Smooth muscle cell of the brain vasculature (primary cell): ENCODE data around the gene TBC1D22A.
"Not testable (repeated sequence)": the region's sequence is repeated elsewhere in the genome, so short reads cannot be mapped to it uniquely, and the experiment has no call there.

Experiments used
- DNase-seq: peaks from one replicate; pipeline ENCODE4 v3.0.0-alpha.2; 2012; ENCODE audit warnings: low read depth, low spot score

TBC1D22A gene

DNA sequence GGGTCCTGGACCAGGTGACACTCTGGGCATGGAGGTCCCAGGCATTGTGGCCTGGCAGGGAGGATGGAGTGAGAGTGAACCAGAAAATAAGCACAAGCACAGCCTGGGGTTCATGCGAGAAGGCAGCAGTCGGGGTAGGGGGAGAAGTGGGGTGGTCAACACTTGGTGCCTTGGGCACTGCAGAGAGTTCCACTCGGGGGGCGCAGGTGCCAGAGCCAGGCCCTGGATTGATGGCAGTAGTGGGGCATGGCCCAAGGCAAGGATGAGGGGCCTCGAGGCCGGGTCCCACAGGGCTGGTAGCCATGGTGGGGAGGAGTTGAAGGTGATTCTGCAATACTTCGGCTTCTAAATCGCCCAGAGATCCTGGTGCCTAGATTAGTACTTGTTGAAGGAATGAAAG, 372.9 kb downstream of the TBC1D22A start:
- no peak for DNase-seq

DNA sequence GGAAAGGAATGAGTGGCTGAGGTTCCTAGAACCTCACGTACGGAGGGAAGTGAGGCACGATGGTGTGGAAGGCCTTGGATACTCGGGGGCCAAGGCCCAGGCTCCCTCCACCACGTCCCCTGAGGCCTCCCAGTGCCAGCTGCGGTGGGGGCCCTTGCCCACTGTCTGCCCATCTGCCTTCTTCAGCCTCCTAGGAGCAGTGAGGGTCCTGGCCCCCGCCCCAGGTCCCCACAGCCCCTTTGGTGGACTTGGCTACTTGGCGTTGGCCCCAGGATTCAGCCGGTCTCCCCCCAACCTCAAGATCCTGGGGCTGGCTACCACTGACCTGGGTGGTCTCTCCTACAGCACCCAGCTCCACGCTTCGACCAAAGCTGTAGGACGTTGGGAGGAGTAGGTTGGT, 373.6 kb downstream of the TBC1D22A start:
- DNase-seq: no peak

DNA sequence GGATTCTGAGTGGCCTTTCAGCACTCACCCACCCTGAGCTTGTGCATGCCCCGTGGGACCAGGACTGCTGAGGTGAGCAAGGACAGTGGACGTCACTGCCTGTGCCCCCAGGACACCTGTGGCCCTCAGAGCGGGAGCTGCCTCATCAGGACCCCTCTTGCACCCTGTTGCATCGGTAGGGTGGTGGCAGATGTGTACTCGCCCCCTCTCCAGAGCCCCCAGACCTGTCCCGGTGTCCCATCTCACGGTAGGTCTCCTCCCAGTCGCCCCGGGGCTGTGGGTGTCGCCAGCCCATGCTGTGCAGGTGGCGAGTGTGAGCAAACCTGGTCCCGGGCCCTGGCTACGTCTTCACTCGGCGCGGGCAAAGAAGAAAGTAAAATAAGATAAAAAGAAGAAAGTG, 374.2 kb downstream of the TBC1D22A start:
- no peak for DNase-seq

DNA sequence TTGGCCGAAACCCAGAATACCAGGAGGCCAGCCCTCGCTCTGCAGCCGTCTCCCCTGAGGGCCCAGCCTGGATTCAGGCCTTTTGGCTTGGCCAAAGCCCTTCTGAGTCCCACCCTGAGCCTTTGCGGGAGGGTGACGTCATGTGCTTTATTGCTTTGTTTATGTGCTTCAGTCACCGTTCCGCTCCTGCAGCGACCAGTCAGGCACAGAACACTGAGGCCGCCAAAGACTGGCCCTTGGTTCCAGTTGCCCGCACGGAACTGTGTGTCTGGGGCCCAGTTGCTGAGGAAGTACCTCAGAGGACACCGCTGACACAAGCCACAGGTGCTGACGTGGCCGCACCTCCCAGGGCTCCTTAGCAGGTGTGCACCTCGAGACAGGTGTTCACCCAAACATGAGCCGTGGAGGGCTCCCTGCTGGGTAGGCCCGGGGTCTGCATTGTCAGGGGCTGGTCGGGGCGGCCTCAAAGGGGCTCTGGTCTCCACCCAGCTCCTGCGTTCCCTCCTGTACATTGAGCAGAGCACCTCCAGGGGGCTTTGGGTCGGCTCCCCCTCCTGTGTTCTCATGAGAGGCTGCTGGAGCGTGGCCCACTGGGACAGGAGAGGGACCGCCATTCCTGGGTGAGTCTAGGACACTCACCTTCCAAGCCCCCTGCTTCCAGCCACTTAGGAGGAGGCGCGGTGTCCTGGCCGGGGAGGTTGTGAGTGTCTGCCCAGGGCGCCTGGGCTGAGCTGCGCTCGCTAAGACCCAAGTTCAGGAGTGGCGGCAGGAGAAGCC, 376.8 kb downstream of the TBC1D22A start:
- DNase-seq: no peak

DNA sequence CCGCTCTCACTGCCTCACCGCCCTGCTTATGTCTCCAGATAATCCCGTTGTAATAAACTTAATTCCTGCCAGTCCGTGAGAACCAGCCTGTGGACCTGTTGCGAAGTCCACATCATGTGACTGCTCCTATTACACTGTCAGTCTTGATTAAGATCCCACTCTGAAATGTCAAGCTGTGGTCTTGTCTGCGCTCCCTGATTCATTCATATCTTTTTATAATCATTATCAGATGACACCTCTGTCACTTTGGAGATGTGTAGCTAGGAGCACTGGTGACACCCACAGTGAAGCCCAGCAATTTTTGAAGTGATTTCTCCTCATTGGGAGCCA, 377.3 kb downstream of the TBC1D22A start:
- DNase-seq: no peak

DNA sequence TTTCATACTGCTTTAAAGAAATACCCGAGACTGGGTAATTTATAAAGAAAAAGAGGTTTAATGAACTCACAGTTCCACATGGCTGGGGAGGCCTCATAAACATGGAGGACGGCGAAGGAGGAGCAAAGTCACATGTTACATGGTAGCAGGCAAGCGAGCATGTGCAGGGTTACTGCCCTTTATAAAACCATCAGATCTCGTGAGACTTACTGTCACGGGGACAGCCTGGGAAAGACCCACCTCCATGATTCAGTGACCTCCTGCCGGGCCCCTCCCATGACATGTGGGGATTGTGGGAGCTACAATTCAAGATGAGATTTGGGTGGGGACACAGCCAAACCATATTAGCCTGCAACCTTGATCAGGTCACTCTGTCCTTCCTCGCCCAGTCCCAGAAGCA, 378.5 kb downstream of the TBC1D22A start:
- DNase-seq: not testable (repeated sequence)

DNA sequence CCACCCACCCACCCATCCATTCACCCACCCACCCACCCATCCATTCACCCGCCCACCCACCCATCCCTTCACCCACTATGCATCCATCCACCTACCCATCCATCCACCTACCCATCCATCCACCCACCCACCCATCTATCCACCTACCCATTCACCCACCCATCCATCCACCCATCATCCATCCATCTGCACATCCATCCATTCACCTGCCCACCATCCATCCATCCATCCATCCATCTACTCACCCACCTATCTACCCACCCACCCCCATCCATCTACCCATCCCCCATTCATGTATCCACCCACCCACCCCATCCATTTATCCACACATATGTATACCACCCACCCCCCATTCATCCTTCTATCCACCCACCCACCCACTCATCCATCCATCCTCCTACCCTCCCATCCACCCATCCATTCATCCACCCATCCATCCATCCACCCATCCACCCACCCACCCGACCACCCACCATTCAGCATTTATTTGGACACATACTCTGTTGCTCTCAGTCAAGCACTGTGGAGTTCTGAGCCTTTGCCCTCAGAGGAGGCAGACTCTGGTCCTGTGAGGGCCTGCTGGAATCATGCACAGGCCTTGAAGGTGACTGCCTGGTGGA, 380.1 kb downstream of the TBC1D22A start:
- DNase-seq: no peak

DNA sequence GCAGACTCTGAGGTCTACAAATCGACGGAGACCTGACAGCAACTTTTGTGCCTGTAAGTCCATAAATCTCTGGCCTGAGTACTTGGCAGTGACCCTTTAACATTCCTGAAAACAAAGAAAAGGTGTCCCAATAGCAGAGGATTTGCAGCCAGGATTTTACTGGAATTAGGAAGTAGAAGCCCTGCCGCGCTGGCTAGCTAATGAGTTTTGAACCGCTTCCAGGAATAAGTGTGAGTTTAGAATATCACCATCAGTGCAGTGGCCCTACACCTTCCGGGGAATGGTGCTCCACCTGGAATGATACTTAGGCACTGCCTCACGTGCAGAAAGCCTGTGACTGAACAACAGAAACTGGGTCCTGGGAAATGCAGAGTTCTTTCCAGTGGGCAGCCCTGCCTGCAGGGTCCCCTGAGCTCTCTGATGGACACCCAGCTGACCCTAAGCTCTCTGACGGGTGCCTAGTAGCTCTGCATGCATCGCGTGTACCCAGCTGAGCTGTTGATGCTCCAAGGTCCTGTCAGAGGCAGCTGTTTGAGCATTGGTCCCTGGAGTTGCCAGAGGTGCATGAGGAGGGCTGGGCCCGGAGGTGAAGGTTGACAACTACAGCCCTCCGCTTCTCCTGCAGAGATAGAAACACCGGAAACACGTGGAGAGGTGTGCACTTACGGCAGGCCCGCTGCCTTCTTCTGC, 380.9 kb downstream of the TBC1D22A start:
- DNase-seq: no peak

DNA sequence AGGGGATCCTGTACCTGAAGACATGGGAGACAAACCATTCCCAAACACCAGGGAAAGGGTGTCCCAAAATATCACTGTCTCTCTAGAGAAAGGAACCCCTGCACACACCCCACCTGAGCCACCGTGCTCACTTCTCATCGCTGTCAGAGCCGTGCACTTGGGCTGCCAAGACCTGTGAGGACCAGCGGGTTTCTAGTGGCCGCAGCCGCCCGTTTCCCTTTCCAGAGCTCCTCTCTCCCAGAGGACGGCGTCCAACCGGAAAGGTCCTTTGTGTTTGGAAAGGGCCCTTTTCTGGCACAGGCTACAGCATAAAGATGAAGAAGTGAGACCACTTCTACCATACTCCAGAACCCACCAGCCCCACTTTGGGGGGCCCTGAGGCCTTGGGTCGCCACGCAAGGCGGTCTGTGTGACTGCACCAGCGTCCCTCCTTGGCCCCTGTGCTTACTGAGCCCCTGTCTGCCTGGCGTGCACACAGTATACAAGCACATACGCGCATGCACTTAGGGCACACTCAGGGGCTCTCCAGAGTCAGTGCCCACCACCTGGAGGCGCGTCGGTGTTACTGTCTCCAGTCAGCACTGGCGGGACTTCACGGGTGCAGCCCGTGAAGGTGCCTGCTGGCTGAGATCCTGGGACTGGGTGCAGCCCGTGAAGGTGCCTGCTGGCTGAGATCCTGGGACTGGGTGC, 381.8 kb downstream of the TBC1D22A start:
- DNase-seq: no peak

DNA sequence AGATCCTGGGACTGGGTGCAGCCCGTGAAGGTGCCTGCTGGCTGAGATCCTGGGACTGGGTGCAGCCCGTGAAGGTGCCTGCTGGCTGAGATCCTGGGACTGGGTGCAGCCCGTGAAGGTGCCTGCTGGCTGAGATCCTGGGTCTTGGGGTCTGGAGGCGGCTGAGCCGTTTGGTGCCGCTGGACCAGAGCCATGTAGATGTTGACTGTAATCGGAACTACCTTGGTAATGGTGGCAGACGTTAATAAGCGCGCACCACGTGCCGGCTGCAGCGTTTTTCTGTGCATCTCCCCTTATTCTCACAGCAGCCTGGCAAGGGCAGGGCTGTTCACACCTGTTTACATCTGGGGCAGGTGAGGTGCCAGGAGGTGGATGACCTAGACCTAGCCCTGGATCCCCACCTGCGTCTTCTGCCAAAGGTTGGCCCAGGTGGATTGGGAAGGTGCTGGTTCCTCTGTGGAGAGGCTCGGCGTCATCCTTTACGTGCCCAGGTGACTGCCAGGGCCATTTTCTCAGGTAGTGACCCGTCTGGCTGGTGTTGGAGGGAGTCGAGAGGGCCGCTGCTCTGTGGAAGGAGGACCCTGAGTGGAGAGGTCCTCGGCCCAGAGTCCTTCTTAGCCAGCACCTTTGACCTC, 382.5 kb downstream of the TBC1D22A start:
- no peak for DNase-seq

DNA sequence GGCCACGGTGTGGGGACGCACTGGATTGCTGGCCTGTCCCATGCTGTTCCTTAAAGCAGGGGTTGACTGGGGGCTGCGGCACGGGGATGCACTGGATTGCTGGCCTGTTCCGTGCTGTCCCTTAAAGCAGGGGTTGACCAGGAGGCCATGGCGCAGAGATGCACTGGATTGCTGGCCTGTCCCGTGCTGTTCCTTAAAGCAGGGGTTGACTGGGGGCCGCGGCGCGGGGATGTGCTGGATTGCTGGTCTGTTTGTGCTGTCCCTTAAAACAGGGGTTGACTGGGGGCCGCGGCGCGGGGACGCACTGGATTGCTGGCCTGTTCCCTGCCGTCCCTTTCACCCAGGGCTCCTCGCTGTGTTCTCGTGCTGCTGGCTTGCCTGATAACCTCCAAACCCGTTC, 383.4 kb downstream of the TBC1D22A start:
- no peak for DNase-seq

DNA sequence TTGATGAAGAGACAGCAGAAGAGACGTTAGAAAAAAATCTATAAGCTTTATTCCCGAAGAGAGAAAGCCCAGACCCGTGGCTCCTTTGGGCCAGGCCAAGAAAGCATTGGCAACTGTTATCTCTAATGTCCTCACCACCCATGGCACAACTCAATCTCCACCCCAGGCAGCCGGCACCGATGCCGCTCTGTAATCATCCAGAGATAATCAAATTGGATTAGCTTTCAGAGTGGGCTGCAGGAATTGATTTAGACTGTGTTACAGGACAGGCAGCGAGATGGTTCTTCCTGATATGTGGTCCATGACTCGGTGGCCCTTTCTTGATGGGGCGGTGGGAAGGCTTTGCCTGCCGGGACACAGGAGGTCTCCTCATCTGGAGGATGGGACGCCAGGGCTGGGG, 383.9 kb downstream of the TBC1D22A start:
- no peak for DNase-seq

DNA sequence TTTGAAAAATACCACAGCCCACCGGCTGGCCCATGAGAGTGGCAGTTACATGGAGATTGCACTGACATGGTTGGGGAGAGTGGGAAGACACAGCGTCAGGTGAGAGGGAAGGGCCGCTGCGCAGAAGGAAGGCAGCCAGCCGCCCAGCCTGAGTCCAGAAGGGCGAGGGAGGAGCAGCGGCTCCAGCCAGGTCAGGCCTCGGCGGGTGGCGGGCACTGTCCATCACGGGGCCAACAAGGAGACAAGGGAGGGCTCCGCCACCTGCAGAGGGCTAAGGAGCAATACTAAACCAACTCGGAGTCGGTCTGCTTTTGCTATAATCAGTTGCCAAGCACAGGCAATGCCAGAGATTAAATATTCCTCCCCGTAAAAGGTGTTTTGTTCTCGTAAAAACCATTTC, 384.5 kb downstream of the TBC1D22A start:
- DNase-seq: no peak

DNA sequence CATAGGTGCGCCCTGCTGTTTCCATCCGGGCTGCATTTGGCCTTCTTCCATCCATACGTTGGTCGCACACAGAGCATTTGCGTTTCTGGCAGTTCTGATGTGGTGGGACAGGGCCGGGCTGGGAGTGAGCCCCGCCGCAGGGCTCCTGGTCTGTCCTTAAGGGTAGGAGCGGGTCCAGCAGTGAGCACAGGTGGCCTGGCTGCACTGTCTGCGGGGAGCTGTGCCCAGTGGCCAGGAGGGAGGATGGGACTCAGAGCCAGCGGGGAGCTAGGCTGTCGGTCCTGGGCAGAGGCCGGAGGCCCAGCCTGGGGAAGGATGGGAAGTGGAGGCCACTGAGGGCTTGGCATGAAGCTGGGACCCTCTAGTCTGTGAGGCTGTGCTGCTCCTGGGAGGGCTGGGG, 385.1 kb downstream of the TBC1D22A start:
- DNase-seq: no peak

DNA sequence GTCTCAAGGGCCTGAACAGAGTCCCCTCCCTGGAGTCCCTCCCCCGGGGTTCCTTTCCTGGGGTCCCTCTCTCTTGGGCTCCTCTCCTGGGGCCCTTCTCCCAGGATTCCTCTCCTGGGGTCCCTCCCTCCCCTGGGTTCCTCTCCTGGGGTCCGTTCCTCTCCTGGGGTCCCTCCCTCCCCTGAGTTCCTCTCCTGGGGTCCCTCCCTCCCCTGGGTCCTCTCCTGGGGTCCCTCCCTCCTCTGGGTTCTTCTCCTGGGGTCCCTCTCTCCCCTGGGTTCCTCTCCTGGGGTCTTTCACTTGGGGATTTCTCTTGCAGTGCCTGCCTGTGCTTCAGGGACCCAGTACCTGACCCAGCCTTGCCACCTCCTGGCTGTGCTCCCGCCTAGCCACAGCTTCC, 386.1 kb downstream of the TBC1D22A start:
- DNase-seq: no peak

DNA sequence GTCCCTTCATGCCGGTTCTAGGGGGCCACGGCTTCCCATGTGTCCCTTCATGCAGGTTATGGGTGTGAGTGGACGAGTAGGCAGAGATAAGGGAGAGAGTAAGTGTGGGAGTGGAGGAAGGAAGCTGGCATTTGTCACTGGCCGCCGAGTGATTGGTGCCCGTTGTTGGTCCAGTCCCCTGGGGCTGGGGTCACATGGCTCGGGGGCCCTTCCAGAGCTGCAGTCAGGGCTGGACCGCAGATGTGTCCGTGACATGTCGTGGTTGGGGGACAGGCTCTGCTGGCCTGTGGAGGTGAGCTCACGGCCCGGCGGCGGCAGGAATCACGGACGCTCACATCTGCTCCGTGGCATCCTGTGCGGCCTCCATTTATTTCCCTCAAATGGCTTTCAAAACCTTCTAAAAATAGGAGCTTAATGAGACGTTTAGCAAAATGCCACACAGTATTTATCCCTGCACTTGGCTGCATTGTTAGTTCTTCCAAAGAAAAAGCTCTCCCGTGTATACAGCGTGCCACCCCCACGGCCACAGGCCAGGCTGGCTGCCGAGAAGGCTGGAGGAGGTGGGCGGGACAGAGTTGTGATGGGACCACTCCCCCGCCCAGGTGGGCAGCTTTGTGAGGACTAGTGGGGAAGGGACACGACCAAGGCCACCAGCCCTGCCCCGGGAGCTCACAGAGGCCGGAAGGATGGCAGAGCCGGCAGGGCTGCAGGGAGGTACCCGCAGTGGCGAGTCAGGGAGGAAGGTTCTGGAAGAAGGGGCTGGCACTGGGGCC, 386.7 kb downstream of the TBC1D22A start:
- no peak for DNase-seq

DNA sequence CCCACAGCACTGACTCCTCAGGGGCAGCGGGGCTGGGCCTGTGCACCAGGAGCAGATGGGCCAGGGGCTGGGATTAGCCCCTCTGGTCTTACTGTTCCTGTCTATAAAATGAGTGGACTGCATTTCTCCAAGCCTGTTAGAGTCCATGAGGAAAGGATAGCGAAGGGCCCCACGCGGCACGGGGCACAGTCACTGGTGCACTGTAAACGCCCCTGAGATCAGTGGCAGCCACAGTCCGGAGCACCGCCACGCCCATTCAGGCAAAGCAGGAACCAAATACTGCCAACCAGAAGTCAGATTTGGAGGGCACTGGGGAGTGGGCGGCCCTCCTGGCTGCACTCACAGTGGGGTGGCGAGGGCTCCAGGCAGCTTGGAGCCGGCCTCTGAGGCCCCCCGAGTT, 387.5 kb downstream of the TBC1D22A start:
- no peak for DNase-seq

DNA sequence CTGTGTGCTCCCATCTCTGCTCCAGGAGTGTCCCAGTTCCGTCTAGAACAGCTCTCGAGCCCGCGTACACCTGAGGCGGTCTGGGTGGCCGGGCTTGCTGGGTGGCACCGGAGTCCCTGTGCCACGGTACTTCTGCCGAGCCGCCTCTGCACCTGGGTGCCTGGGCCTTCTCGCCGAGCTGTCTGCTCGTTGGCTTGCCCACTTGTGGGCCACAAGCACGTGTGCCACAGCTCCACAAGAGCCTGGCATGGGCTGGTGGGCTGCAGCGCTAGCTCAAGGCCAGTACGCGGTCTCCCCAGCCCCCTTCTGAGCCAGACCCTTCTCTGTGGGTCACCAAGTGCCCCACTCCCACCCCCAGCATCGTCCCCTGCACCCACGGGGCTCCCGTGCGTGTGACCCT, 388.0 kb downstream of the TBC1D22A start:
- no peak for DNase-seq

DNA sequence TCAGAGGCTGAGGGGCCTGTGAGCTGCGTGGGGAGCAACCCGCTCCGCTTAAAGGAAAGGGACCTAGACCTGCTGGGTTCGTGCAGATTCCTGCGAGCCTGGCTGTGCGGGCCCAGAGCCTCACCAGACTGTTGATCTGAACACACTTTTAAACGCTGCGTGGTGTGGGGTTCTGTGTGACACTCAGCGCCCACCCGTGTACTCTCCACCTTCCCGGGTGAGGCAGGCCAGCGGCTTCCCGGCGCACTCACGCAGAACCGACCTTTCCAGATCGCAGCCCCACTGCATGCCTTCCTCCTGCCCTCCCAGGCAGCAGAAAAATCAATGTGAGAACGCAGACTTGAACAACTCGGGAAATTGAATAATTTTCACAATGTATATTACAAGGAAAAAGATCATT, 388.6 kb downstream of the TBC1D22A start:
- no peak for DNase-seq

DNA sequence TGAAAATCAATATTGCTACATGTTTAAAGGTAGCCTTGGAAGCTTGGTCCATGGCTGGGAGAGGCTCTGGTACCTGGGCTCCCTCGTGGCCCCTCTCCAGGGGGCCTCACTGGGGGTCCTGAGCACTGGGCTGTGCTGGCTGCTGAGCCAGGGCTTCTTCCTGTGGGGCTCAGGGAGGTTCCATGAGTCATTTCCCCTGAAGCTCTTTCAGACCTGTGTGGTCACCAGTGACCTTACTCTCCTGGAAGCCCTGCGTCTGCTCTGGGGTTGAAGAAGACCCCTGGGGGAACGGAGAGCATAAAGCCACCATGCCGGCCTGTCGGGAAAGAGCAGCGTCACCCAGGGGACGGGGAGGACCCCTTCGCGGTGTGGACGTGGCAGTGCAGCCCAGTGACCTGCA, 389.0 kb downstream of the TBC1D22A start:
- no peak for DNase-seq

DNA sequence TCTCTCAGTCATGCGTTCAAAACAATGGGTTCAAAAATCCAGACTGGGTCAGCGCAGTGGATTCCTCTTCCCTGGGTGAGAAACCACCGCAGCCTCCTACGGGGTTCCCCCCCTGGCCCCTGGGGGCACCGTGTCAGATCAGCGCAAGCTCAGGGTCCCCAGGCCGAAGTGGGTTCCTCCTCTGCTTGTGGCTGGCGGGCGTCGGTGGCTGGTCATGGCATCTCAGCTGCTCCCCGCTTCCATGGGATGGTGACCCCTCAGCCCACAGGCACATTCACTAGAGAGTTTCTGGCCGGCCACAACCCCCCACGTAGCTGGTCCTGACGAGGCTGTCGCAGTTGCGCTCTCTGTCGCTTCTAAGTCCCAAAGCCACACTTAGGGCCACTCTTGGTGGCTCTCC, 389.8 kb downstream of the TBC1D22A start:
- no peak for DNase-seq
